Smooth muscle cell (in vitro differentiated cells): ENCODE measurements around the gene PPP4R3A. TPM values are rescaled to one million over a fixed set of nuclear protein-coding genes. Genes with fewer than 3 reads are reported as not detected.
A peak's percentile ranks its signal among the peaks of the same experiment; 100 is the strongest.

ENCODE experiments used
- DNase-seq: peaks from one replicate; lab custom pipeline; 2025; ENCODE audit not compliant: unreplicated experiment; lab: John Stamatoyannopoulos, UW
- H2AFZ ChIP-seq: fragments of 200-600 bp; sonication (generic); 2 replicates; pipeline ENCODE4 v1.6.0; 2016; ENCODE audit warnings: antibody characterized with exemption, low read depth, mild to moderate bottlenecking
- H3F3A ChIP-seq: fragments of 200-600 bp; sonication (generic); 2 replicates; pipeline ENCODE4 v1.6.0; 2017; ENCODE audit warnings: antibody characterized with exemption, low read depth
- H3K27ac ChIP-seq: fragments of 200-600 bp; sonication (generic); 2 replicates; pipeline ENCODE4 v1.5.1; 2016; ENCODE audit warnings: low read depth, mild to moderate bottlenecking
- H3K27me3 ChIP-seq: fragments of 200-600 bp; sonication (generic); 2 replicates; pipeline ENCODE4 v1.6.1; 2016; ENCODE audit warnings: low read depth, mild to moderate bottlenecking
- H3K36me3 ChIP-seq: fragments of 200-600 bp; sonication (generic); 2 replicates; pipeline ENCODE4 v1.5.1; 2016; ENCODE audit warnings: low read depth
- H3K4me1 ChIP-seq: fragments of 200-600 bp; sonication (generic); 2 replicates; pipeline ENCODE4 v1.5.1; 2016; ENCODE audit warnings: low read depth
- H3K4me2 ChIP-seq: fragments of 200-600 bp; sonication (generic); 2 replicates; pipeline ENCODE4 v1.6.0; 2016; ENCODE audit warnings: mild to moderate bottlenecking
- H3K4me3 ChIP-seq: fragments of 200-600 bp; sonication (generic); 2 replicates; pipeline ENCODE4 v1.5.1; 2016; ENCODE audit warnings: mild to moderate bottlenecking
- H3K79me2 ChIP-seq: fragments of 200-600 bp; sonication (generic); 2 replicates; pipeline ENCODE4 v1.6.0; 2016; ENCODE audit warnings: low read depth, mild to moderate bottlenecking
- H3K9ac ChIP-seq: fragments of 200-600 bp; sonication (generic); 2 replicates; pipeline ENCODE4 v1.6.0; 2016; ENCODE audit warnings: low read depth
- H3K9me3 ChIP-seq: fragments of 200-600 bp; sonication (generic); replicated peaks from 2 replicates; pipeline ENCODE4 v1.5.1; 2016; ENCODE audit warnings: low read depth
- H4K20me1 ChIP-seq: fragments of 200-600 bp; sonication (generic); 2 replicates; pipeline ENCODE4 v1.6.0; 2016; ENCODE audit warnings: low read depth
- CTCF ChIP-seq: fragments of 200-600 bp; sonication (generic); IDR thresholded peaks from 2 replicates; pipeline ENCODE4 v1.5.1; 2017; ENCODE audit warnings: borderline replicate concordance, mild to moderate bottlenecking, antibody characterized with exemption; ENCODE audit not compliant: insufficient read depth, poor library complexity, severe bottlenecking
- WGBS: methylation state at CpG from one replicate; pipeline ENCODE4 v1.1.7; 2016; ENCODE audit warnings: low lambda C conversion rate; 5-methylcytosine and 5-hydroxymethylcytosine counted together
- polyA plus RNA-seq: library from polyadenylated mRNA; unstranded; fragments of >200 nt; fragmentation: Nextera tagmentation; extraction: Ambion mirVana; gene quantifications from 2 replicates; pipeline ENCODE4 v1.2.1, GENCODE V29; 2016
- total RNA-seq: library from RNA; depleted of rRNA; stranded (reverse); fragments of >200 nt; gene quantifications from 2 replicates; pipeline ENCODE4 v1.2.3, GENCODE V29; 2014

Gene PPP4R3A
- total and polyA plus RNA-seq, 2 experiments from 2014 or later, result 35.3 to 62.7 TPM

GRCh38 chr14:91417120-91417982 lies 92.8 kb downstream of the PPP4R3A start, which contains the start of gene CCDC88C:
CCDC88C (minus strand) TSS chr14:91417820; CDS start chr14:91417690, 130 bp downstream.
- Histone ChIP-seq H2AFZ (peak within 1 kb of the TSS; percentile 30), H3K27ac (no peak within 1 kb of the TSS)
- WGBS, result 1% methylated on average over 49 of the region's 103 CpGs

GRCh38 chr14:91416744-91417119 lies 93.4 kb downstream of the PPP4R3A start:
- H2AFZ ChIP-seq, result no peak overlapping the region
- no peaks in the 10 kb centered on the region for H3K79me2 ChIP-seq
- H3K36me3 ChIP-seq, result no peaks in the 10 kb centered on the region
- H4K20me1 ChIP-seq, result no peaks in the 10 kb centered on the region
- WGBS, result 5% methylated on average over 19 of the region's 19 CpGs
- H3K9ac ChIP-seq, result no peak overlapping the region
- TF ChIP-seq CTCF, result no peak
- H3K4me3 ChIP-seq, result peak overlapping the region; percentile 51
- H3K4me1 ChIP-seq, result no peaks in the 10 kb centered on the region
- DNase-seq, result no peak
- H3K9me3 ChIP-seq, result no peaks in the 10 kb centered on the region
- peaks cover 5% of the 10 kb centered on the region for H3F3A ChIP-seq
- peak overlapping the region; percentile 76 for H3K4me2 ChIP-seq
- no peak overlapping the region for H3K27ac ChIP-seq
- peaks cover 70% of the 10 kb centered on the region for H3K27me3 ChIP-seq

More at GRCh38 chr14:91417120-91417982, 92.8 kb downstream of the PPP4R3A start, which contains the start of gene CCDC88C:
- H3K9ac ChIP-seq, result no peak within 1 kb of the TSS
- H3K36me3 ChIP-seq, result no peaks in the 10 kb centered on the region
- no peaks in the 10 kb centered on the region for H3K79me2 ChIP-seq
- peak within 1 kb of the TSS; percentile 51 for H3K4me3 ChIP-seq
- H4K20me1 ChIP-seq, result no peaks in the 10 kb centered on the region
- H3K9me3 ChIP-seq, result no peaks in the 10 kb centered on the region
- H3K4me2 ChIP-seq, result peak within 1 kb of the TSS; percentile 76
- H3K4me1 ChIP-seq, result no peaks in the 10 kb centered on the region
- H3K27me3 ChIP-seq, result peaks cover 69% of the 10 kb centered on the region
- no peak for TF ChIP-seq CTCF
- peaks cover 5% of the 10 kb centered on the region for H3F3A ChIP-seq
- no peak for DNase-seq

- no peak overlapping the region for H3K9ac ChIP-seq
- no peaks in the 10 kb centered on the region for H3K36me3 ChIP-seq
- no peaks in the 10 kb centered on the region for H3K9me3 ChIP-seq
- no peak for TF ChIP-seq CTCF
- no peak overlapping the region for H2AFZ ChIP-seq
- WGBS, result 35% methylated on average over 18 of the region's 18 CpGs
- no peaks in the 10 kb centered on the region for H4K20me1 ChIP-seq
- peaks cover 76% of the 10 kb centered on the region for H3K27me3 ChIP-seq
- peak overlapping the region; percentile 76 for H3K4me2 ChIP-seq
- no peak for DNase-seq
- H3K79me2 ChIP-seq, result no peaks in the 10 kb centered on the region
- H3K4me1 ChIP-seq, result no peaks in the 10 kb centered on the region
- H3F3A ChIP-seq, result peaks cover 5% of the 10 kb centered on the region
- H3K27ac ChIP-seq, result no peak overlapping the region
- peak overlapping the region; percentile 51 for H3K4me3 ChIP-seq
Observed at GRCh38 chr14:91415794-91416743, 94.0 kb downstream of the PPP4R3A start.
